RWPE1 (cell line): ENCODE results near the gene TBXAS1.
"Not testable (repeated sequence)": the region's sequence is repeated elsewhere in the genome, so short reads cannot be mapped to it uniquely, and the experiment has no call there.

ENCODE experiments used
- CTCF ChIA-PET: fragments of 350-600 bp; sonication (Branson Sonifier 250); formaldehyde crosslinking; extraction: SDS; loops from one replicate; lab custom pipeline; 2021; lab: Yijun Ruan, JAX
- POLR2A ChIA-PET: fragments of 400-600 bp; formaldehyde crosslinking; extraction: SDS; loops from one replicate; lab custom pipeline; 2020; ENCODE audit warnings: antibody characterized with exemption; ENCODE audit not compliant: low non-redundant PET; lab: Yijun Ruan, JAX
- DNase-seq: peaks from one replicate; pipeline ENCODE4 v3.0.0; 2012; ENCODE audit warnings: low spot score
- H3K27ac ChIP-seq: fragments of 450-650 bp; 2 replicates; pipeline ENCODE4 v1.5.1; 2017
- TF ChIP-seq, protein P1 (sequence below): fragments of 450-650 bp; conservative IDR thresholded peaks from 2 replicates; pipeline ENCODE4 v1.5.1; 2017; ENCODE audit warnings: low read depth, mild to moderate bottlenecking

TBXAS1 gene

DNA sequence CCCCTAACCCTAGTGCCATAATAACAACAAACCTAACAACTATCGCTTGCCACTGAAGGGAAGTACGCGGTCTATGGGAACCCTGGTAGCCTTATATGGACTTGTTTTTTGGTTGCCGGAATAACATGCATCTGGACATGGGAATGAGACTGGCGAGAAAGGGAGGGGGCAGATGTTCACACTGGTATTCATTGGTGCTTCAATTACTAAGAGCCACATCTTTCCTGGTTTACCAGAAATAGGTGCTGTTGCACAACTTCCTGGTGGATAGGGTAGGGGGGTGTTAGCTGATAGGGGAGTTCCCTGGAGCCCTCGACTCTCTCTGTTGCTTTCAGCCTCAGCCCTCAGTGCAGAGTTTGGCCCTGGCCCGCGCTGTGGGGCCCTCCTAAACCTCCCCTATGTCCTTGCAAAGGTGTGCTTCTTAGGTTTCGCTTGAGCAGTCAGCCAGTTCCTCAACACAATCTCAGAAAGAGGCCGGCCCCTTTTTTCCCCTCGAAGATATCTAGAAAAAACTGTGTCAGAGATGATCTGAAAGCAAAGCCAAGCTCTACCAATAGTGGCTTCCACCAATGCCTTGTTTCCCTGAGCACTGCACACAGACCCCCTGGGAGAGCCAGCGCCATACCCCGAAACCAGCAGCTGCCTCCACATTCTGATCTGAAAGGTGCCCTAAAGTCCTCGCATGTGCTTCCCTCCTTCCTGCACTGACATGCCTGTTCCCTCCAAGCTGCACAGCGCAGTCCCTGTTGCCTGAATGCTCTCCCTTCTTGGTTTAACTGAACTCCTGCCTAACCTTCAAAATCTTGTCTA is 13.5 kb downstream of the TBXAS1 start:
- TF ChIP-seq, protein P1, sequence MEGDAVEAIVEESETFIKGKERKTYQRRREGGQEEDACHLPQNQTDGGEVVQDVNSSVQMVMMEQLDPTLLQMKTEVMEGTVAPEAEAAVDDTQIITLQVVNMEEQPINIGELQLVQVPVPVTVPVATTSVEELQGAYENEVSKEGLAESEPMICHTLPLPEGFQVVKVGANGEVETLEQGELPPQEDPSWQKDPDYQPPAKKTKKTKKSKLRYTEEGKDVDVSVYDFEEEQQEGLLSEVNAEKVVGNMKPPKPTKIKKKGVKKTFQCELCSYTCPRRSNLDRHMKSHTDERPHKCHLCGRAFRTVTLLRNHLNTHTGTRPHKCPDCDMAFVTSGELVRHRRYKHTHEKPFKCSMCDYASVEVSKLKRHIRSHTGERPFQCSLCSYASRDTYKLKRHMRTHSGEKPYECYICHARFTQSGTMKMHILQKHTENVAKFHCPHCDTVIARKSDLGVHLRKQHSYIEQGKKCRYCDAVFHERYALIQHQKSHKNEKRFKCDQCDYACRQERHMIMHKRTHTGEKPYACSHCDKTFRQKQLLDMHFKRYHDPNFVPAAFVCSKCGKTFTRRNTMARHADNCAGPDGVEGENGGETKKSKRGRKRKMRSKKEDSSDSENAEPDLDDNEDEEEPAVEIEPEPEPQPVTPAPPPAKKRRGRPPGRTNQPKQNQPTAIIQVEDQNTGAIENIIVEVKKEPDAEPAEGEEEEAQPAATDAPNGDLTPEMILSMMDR: no peak
- no peak overlapping the region for H3K27ac ChIP-seq
- ChIA-PET CTCF (no interaction called here), POLR2A (no interaction called here)
- DNase-seq: no peak

DNA sequence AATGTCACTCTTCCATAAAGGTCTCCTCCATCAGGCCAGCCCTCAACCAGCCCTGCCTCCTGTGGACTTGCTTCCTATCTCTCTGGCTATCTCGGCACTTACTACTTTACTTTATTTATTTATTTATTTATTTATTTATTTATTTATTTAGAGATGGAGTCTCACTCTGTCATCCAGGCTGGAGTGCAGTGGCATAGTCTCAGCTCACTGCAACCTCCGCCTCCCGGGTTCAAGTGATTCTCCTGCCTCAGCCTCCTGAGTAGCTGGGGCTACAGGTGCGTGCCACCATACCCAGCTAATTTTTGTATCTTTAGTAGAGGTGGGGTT is 14.1 kb downstream of the TBXAS1 start:
- H3K27ac ChIP-seq, POLR2A ChIA-PET, CTCF ChIA-PET, DNase-seq: not testable (repeated sequence)

DNA sequence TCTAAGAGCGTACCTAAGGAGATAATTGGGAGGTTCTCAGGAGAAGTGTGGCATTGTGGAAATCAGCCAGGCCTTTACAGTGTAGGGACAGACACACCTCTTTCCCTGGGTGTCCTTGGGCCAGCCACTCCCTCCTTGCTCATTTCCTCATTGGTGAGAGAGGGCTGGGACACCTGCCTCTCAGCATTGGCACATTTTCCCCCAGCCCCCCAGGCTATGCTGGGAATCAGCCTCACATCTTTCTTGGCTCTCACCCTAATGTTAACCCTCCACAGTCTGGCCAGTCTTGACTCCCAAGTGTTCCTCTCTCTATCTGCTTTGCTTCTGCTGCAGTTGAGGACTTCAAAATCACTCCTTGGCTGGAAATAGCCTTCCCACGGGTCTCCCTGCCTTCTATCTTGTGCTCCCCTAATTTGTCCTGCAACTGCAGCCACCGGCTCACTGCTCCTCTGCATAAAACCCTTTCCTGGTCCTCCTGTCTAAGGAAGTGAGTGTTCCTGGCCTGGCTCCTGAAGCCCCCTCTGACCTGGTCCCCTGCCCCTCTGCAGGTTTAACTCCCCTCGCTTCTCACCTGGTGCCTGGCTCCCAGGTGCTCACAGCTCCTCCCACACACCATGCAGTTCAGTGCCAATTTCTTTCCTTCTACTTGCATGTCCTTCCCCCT is 15.8 kb downstream of the TBXAS1 start:
- TF ChIP-seq, protein P1: no peak
- ChIA-PET CTCF (no interaction called here), POLR2A (no interaction called here)
- no peak overlapping the region for H3K27ac ChIP-seq
- DNase-seq: peak; percentile 8

DNA sequence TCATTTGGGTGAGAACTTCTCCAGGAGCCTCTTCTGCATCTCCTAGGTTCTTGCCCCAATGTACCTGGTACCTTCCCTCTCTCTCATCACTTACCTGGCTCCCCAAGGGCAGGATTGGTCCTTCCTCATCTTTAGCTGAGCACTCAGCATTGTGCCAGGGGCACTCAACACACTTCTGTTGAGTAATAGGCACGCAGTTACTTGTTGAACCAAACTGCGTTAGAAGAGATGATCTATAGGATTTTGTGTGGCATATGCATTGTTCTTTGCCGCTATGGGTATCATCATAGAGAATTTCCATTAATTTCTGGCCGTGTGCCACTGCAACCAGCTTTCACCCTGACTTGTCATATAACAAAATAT is 16.4 kb downstream of the TBXAS1 start:
- DNase-seq: no peak
- H3K27ac ChIP-seq: no peak overlapping the region
- TF ChIP-seq, protein P1: no peak
- ChIA-PET CTCF (no interaction called here), POLR2A (no interaction called here)

DNA sequence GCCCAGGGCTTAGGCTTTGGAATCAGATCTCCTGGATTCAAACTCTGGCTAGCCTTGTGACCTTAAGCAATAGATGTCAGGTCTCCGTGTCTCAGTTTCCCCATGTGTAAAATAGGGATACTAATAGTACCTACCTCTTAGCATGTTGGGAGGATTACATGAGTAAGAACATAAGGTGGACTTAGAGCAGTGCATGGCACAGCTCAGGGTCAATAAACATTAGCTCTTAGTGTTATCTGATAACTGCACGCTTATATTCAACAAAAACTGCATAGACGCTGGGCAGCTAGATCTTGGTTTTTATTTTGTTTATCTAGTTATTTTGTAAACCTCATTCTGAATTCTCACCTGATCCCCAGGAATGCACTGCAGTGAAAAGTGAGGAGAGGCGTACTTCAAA is 17.2 kb downstream of the TBXAS1 start:
- TF ChIP-seq, protein P1: no peak
- CTCF ChIA-PET: no interaction called here
- no peak overlapping the region for H3K27ac ChIP-seq
- POLR2A ChIA-PET: no interaction called here
- DNase-seq: no peak

DNA sequence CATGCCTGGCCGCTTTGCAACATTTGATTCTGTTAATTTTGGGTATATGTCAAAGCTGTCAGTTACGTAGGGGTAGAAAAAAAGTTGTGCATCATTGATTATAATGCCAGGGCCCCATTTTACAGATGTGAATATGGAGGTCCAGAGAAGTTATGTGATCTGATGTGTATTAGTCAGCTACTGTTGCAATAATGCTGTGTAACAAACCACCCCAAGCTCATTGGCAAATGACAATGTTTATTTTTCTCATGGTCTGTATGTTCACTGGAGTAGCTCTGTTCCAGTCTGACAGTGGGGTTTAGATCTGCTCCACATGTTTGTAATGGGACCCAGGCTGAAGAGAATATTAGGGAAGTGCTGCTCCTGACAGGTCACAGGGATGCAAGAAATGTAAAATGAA is 19.2 kb downstream of the TBXAS1 start:
- TF ChIP-seq, protein P1: no peak
- DNase-seq: no peak
- ChIA-PET POLR2A (no interaction called here), CTCF (interaction anchor here (0.6 kb wide), 1 partner anchor 136 kb away, joined by 4 read pairs; no protein-coding TSS in a partner anchor)
- H3K27ac ChIP-seq: no peak overlapping the region

DNA sequence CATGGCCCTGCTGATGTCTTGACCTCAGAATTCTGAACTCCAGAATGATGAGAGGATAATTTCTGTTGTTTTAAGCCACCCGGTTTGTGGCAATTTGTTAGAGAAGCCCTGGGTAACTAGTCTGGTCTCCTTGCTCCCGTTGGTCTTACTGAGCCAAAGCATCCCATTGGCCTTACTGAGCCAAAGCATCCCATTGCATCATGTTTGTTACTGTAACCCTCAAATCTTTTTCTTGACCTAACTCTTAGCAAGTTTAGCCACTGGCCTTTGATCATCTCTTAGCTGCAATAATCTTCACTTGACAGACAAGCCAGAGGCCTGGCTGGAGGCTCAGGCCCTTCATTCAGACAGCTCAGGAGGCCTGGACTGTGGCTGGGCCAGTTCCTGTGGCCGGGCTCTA is 21.8 kb downstream of the TBXAS1 start:
- POLR2A ChIA-PET: no interaction called here
- CTCF ChIA-PET: no interaction called here
- TF ChIP-seq, protein P1: no peak
- no peak overlapping the region for H3K27ac ChIP-seq
- no peak for DNase-seq
